GM06990 (cell line): Measurements from ENCODE around the gene NSG1.

Experiments used
- DNase-seq: peaks from one replicate; pipeline ENCODE4 v3.0.0-alpha.2; 2011; ENCODE audit not compliant: insufficient read length; ENCODE audit errors: extremely low read depth
- H3K27me3 ChIP-seq: replicated peaks from 2 replicates; pipeline ENCODE4 v1.6.0; 2011; ENCODE audit warnings: low read length; ENCODE audit not compliant: control insufficient read depth, insufficient read depth
- H3K36me3 ChIP-seq: 2 replicates; pipeline ENCODE4 v1.5.1; 2011; ENCODE audit warnings: low read length; ENCODE audit not compliant: control insufficient read depth, insufficient read depth
- H3K4me3 ChIP-seq: replicated peaks from 2 replicates; pipeline ENCODE4 v1.5.1; 2011; ENCODE audit warnings: low read depth, mild to moderate bottlenecking, control low read depth, low read length
- CTCF ChIP-seq: IDR thresholded peaks from 2 replicates; pipeline ENCODE4 v1.5.1; 2011; ENCODE audit warnings: low read length, control low read depth, mild to moderate bottlenecking, inconsistent platforms; ENCODE audit not compliant: insufficient read depth, poor library complexity, severe bottlenecking

Gene NSG1

GRCh38 chr4:4432341-4433125 lies 45.6 kb downstream of the NSG1 start:
- H3K27me3 ChIP-seq, result no peaks in the 10 kb centered on the region
- TF ChIP-seq CTCF, result no peak
- peaks cover 9% of the 10 kb centered on the region for H3K36me3 ChIP-seq
- DNase-seq, result no peak
- no peak overlapping the region for H3K4me3 ChIP-seq

- DNase-seq, result no peak
- no peak for TF ChIP-seq CTCF
- Histone ChIP-seq H3K36me3 (peaks cover 8% of the 10 kb centered on the region), H3K27me3 (no peaks in the 10 kb centered on the region), H3K4me3 (no peak overlapping the region)
These were observed 47.0 kb downstream of the NSG1 start for GRCh38 chr4:4433941-4434340.

- Histone ChIP-seq H3K36me3 (peaks cover 8% of the 10 kb centered on the region), H3K4me3 (no peak overlapping the region), H3K27me3 (no peaks in the 10 kb centered on the region)
- DNase-seq, result no peak
- TF ChIP-seq CTCF, result no peak
These were observed 49.4 kb downstream of the NSG1 start for GRCh38 chr4:4436244-4436823.

GRCh38 chr4:4437798-4438470 lies 51.0 kb downstream of the NSG1 start:
- Histone ChIP-seq H3K4me3 (no peak overlapping the region), H3K27me3 (no peaks in the 10 kb centered on the region), H3K36me3 (peaks cover 8% of the 10 kb centered on the region)
- TF ChIP-seq CTCF, result no peak
- DNase-seq, result no peak

GRCh38 chr4:4438891-4439290 lies 52.0 kb downstream of the NSG1 start:
- H3K36me3 ChIP-seq, result peaks cover 8% of the 10 kb centered on the region
- no peak overlapping the region for H3K4me3 ChIP-seq
- no peak for TF ChIP-seq CTCF
- DNase-seq, result no peak
- H3K27me3 ChIP-seq, result no peaks in the 10 kb centered on the region
